Measurements from ENCODE around the gene DPM3.
"Not testable (repeated sequence)": the region's sequence is repeated elsewhere in the genome, so short reads cannot be mapped to it uniquely, and the experiment has no call there.

The DPM3 gene

GRCh38 chr1:155175281-155175926 lies 35.1 kb upstream of the DPM3 start:
- no peak for DNase-seq (ENCODE audit: low spot score)

GRCh38 chr1:155174324-155175280 lies 34.3 kb upstream of the DPM3 start:
- no peak for DNase-seq (ENCODE audit: low spot score)

GRCh38 chr1:155173478-155174323 lies 33.4 kb upstream of the DPM3 start, which contains the start of gene TRIM46:
Gene TRIM46, plus strand, starts transcription at chr1:155173849. Its CDS starts 118 bp downstream, at chr1:155173967.
- DNase-seq (ENCODE audit: low spot score) = no peak

GRCh38 chr1:155172732-155173477 lies 32.6 kb upstream of the DPM3 start, which contains the start of gene KRTCAP2:
Gene KRTCAP2, minus strand, starts transcription at chr1:155173304. Its CDS starts 80 bp downstream, at chr1:155173224.
- DNase-seq (ENCODE audit: low spot score) = peak; percentile 96

GRCh38 chr1:155171836-155172731 lies 31.8 kb upstream of the DPM3 start:
- DNase-seq (ENCODE audit: low spot score) = no peak

GRCh38 chr1:155170806-155171205 lies 30.5 kb upstream of the DPM3 start:
- DNase-seq (ENCODE audit: low spot score) = no peak

GRCh38 chr1:155170101-155170785 lies 29.9 kb upstream of the DPM3 start:
- no peak for DNase-seq (ENCODE audit: low spot score)

GRCh38 chr1:155169541-155169940 lies 29.2 kb upstream of the DPM3 start:
- DNase-seq (ENCODE audit: low spot score) = no peak

GRCh38 chr1:155168456-155169210 lies 28.3 kb upstream of the DPM3 start:
- DNase-seq (ENCODE audit: low spot score) = no peak

GRCh38 chr1:155168105-155168445 lies 27.7 kb upstream of the DPM3 start:
- DNase-seq (ENCODE audit: low spot score) = not testable (repeated sequence)

- peak; percentile 84 for DNase-seq (ENCODE audit: low spot score)
Observed at GRCh38 chr1:155167166-155168104, 27.1 kb upstream of the DPM3 start.

- DNase-seq (ENCODE audit: low spot score) = no peak
Observed at GRCh38 chr1:155166471-155167165, 26.3 kb upstream of the DPM3 start.

GRCh38 chr1:155166051-155166470 lies 25.7 kb upstream of the DPM3 start:
- no peak for DNase-seq (ENCODE audit: low spot score)

- DNase-seq (ENCODE audit: low spot score) = not testable (repeated sequence)
Observed at GRCh38 chr1:155164625-155165024, 24.3 kb upstream of the DPM3 start.

- DNase-seq (ENCODE audit: low spot score) = not testable (repeated sequence)
Observed at GRCh38 chr1:155163785-155164184, 23.5 kb upstream of the DPM3 start.

GRCh38 chr1:155162631-155163030 lies 22.3 kb upstream of the DPM3 start:
- DNase-seq (ENCODE audit: low spot score) = not testable (repeated sequence)

GRCh38 chr1:155160128-155160527 lies 19.8 kb upstream of the DPM3 start:
- DNase-seq (ENCODE audit: low spot score) = no peak

Measured in LoVo (cell line).